Stimulated activated CD4-positive, alpha-beta T cell treated with anti-CD3 and anti-CD28 coated beads, Interleukin-4, amount 100 ng/mL, for 48 hours (primary cell): ENCODE data around the gene EIF6.
"Not testable (repeated sequence)": the region's sequence is repeated elsewhere in the genome, so short reads cannot be mapped to it uniquely, and the experiment has no call there.

Experiments used
- DNase-seq, 2 donors: peaks; one replicate each; pipeline ENCODE4 v3.0.0-alpha.2; 2020; ENCODE audit warnings: low read depth in 2 of 2

The EIF6 gene

GRCh38 chr20:35260426-35260825, 24.1 kb downstream of the EIF6 start:
- DNase-seq: no peak

- no peak for DNase-seq
These were observed 27.2 kb downstream of the EIF6 start for GRCh38 chr20:35257175-35257909.

GRCh38 chr20:35254448-35254999, 30.0 kb downstream of the EIF6 start:
- DNase-seq: no peak

- no peak for DNase-seq
These were observed 31.6 kb downstream of the EIF6 start for GRCh38 chr20:35253010-35253409.

- DNase-seq: not testable (repeated sequence)
These were observed 32.0 kb downstream of the EIF6 start for GRCh38 chr20:35252598-35252997.

GRCh38 chr20:35252037-35252461, 32.5 kb downstream of the EIF6 start:
- DNase-seq: no peak

GRCh38 chr20:35251613-35251940, 33.0 kb downstream of the EIF6 start:
- no peak for DNase-seq

- DNase-seq: no peak
These were observed 35.7 kb downstream of the EIF6 start for GRCh38 chr20:35248641-35249475.

- no peak for DNase-seq
These were observed 37.8 kb downstream of the EIF6 start for GRCh38 chr20:35246723-35247122.

- DNase-seq: no peak
These were observed 40.6 kb downstream of the EIF6 start for GRCh38 chr20:35243986-35244385.

GRCh38 chr20:35243317-35243716, 41.3 kb downstream of the EIF6 start:
- no peak for DNase-seq

- no peak for DNase-seq
These were observed 43.7 kb downstream of the EIF6 start for GRCh38 chr20:35240811-35241293.

- no peak for DNase-seq
These were observed 44.3 kb downstream of the EIF6 start for GRCh38 chr20:35240083-35240810.

- no peak for DNase-seq
These were observed 45.8 kb downstream of the EIF6 start for GRCh38 chr20:35238735-35239134.

- no peak for DNase-seq
These were observed 46.4 kb downstream of the EIF6 start for GRCh38 chr20:35238170-35238569.

GRCh38 chr20:35237486-35237885, 47.1 kb downstream of the EIF6 start:
- DNase-seq: no peak

GRCh38 chr20:35235881-35236280, 48.7 kb downstream of the EIF6 start:
- DNase-seq: no peak

- no peak for DNase-seq
These were observed 52.0 kb downstream of the EIF6 start for GRCh38 chr20:35232575-35232974.
